ENCODE measurements around the gene DPM1. TPM values are rescaled to one million over a fixed set of nuclear protein-coding genes. Genes with fewer than 3 reads are reported as not detected.
A peak's percentile ranks its signal among the peaks of the same experiment; 100 is the strongest.

DPM1 gene
- total RNA-seq, 1 donor from 2014 or later, result 40.2 TPM

GRCh38 chr20:50921803-50922501 lies 36.4 kb downstream of the DPM1 start:
- no peaks in the 10 kb centered on the region for H3K27me3 ChIP-seq (ENCODE audit: control insufficient read depth in 3 of 3, insufficient read depth in 3 of 3, low read length in 3 of 3)
- H3K27ac ChIP-seq (ENCODE audit: low read depth, low read length), result no peak overlapping the region
- no peaks in the 10 kb centered on the region for H3K9me3 ChIP-seq (ENCODE audit: control insufficient read depth in 3 of 3, low read length in 3 of 3)
- H3K4me3 ChIP-seq (ENCODE audit: low read length in 3 of 3), result no peak overlapping the region
- H3K36me3 ChIP-seq (ENCODE audit: control insufficient read depth in 3 of 3, insufficient read depth in 3 of 3, low read length in 3 of 3), result peaks cover 0 to 9% (median 0%) of the 10 kb centered on the region in 3 donors
- H3K9ac ChIP-seq (ENCODE audit: low read depth in 1 of 3, low read length in 3 of 3), result no peak overlapping the region
- H3K4me1 ChIP-seq (ENCODE audit: control insufficient read depth in 3 of 3, insufficient read depth in 3 of 3, low read length in 3 of 3), result peaks cover 26 to 46% (median 38%) of the 10 kb centered on the region in 3 donors

DNA sequence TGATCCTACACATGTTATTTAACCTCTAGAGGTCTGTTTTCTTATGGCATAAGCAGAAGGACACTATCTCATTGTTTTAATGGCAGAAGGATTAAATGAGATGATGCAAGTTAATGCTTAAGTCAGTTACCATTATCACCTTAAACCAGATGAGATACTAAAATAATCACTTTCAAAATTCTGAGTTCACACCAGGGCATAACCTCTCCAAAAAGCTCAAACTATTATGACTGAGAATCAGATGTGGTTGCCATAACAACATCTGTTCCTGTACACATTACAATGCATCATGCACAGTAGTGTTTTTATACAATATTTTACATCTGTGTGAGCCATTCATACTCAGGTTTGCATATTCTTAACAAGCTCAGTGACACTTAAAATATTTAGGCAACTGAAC lies 37.3 kb downstream of the DPM1 start:
- H3K27me3 ChIP-seq (ENCODE audit: control insufficient read depth in 3 of 3, insufficient read depth in 3 of 3, low read length in 3 of 3), result no peaks in the 10 kb centered on the region
- H3K9ac ChIP-seq (ENCODE audit: low read depth in 1 of 3, low read length in 3 of 3), result no peak overlapping the region
- H3K36me3 ChIP-seq (ENCODE audit: control insufficient read depth in 3 of 3, insufficient read depth in 3 of 3, low read length in 3 of 3), result peaks cover 0 to 9% (median 0%) of the 10 kb centered on the region in 3 donors
- no peak overlapping the region for H3K4me3 ChIP-seq (ENCODE audit: low read length in 3 of 3)
- H3K27ac ChIP-seq (ENCODE audit: low read depth, low read length), result no peak overlapping the region
- H3K4me1 ChIP-seq (ENCODE audit: control insufficient read depth in 3 of 3, insufficient read depth in 3 of 3, low read length in 3 of 3), result peaks cover 35 to 53% (median 47%) of the 10 kb centered on the region in 3 donors
- no peaks in the 10 kb centered on the region for H3K9me3 ChIP-seq (ENCODE audit: control insufficient read depth in 3 of 3, low read length in 3 of 3)

DNA sequence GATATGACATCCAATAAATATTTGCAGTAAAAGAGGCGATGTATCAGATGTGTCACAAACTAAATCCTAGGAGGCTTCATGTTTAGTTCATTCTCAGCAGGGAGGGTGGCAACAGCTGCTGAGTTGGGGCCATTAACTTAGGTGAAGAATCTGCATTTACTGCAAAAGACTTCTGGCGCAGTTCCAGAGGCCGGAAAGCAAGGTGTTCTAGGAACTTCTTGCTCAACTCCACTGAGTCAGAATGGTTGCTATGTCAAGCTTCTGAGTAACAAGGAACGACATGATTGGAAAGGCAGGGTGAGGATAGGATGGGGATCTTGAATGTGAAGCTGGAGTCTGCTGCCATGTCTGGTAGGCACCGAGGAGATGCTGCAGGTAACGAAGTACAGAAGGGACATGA lies 38.8 kb downstream of the DPM1 start:
- Histone ChIP-seq H3K27ac (ENCODE audit: low read depth, low read length) (no peak overlapping the region), H3K9ac (ENCODE audit: low read depth in 1 of 3, low read length in 3 of 3) (no peak overlapping the region), H3K4me3 (ENCODE audit: low read length in 3 of 3) (no peak overlapping the region), H3K36me3 (ENCODE audit: control insufficient read depth in 3 of 3, insufficient read depth in 3 of 3, low read length in 3 of 3) (peaks cover 0 to 9% (median 0%) of the 10 kb centered on the region in 3 donors), H3K9me3 (ENCODE audit: control insufficient read depth in 3 of 3, low read length in 3 of 3) (no peaks in the 10 kb centered on the region), H3K27me3 (ENCODE audit: control insufficient read depth in 3 of 3, insufficient read depth in 3 of 3, low read length in 3 of 3) (no peaks in the 10 kb centered on the region), H3K4me1 (ENCODE audit: control insufficient read depth in 3 of 3, insufficient read depth in 3 of 3, low read length in 3 of 3) (peaks cover 32 to 52% (median 50%) of the 10 kb centered on the region in 3 donors)

DNA sequence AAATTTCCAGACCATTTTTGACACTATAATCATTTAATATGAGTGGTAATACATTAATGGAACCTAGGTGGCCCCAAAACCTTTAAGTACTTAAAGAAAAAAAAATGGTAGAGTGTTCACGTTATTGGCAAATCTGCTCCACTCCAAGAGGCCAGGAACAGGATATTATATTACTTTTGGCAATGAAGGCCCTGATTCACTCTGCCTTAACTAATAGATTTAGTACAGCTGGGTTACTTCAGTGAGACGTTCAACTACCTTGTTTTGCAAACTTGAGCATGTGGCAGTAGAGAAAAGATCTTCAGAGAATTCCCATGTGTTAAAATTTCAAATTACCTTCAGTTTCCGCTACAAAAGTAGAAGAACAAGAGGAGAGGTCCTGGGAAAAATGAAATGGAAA lies 39.9 kb downstream of the DPM1 start:
- H3K4me1 ChIP-seq (ENCODE audit: control insufficient read depth in 3 of 3, insufficient read depth in 3 of 3, low read length in 3 of 3), result peaks cover 34 to 56% (median 53%) of the 10 kb centered on the region in 3 donors

DNA sequence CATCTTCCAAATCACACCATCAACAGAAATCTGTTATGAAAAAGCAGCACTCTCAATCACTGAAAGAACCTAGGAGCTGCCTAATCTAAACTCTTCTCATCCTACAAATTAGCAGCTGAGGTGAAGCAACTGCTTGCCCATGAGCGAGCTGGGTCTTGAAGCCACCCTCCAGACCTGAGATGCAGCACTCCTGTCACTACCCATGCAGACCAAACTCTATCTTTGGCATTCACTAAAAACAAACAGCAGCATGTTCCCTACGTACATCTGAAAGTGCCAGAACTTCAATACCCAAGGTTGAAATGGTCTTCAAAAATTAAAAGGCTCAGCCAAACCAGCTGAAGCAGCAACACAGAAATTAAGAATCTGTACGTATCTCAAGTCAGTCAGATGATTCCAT lies 41.4 kb downstream of the DPM1 start:
- Histone ChIP-seq H3K4me1 (ENCODE audit: control insufficient read depth in 3 of 3, insufficient read depth in 3 of 3, low read length in 3 of 3) (peaks cover 34 to 60% (median 59%) of the 10 kb centered on the region in 3 donors), H3K27ac (ENCODE audit: low read depth, low read length) (no peak overlapping the region)

More for the DNA sequence above, 39.9 kb downstream of the DPM1 start:
- Histone ChIP-seq H3K9me3 (ENCODE audit: control insufficient read depth in 3 of 3, low read length in 3 of 3) (no peaks in the 10 kb centered on the region), H3K4me3 (ENCODE audit: low read length in 3 of 3) (no peak overlapping the region), H3K27me3 (ENCODE audit: control insufficient read depth in 3 of 3, insufficient read depth in 3 of 3, low read length in 3 of 3) (no peaks in the 10 kb centered on the region), H3K9ac (ENCODE audit: low read depth in 1 of 3, low read length in 3 of 3) (no peak overlapping the region), H3K27ac (ENCODE audit: low read depth, low read length) (no peak overlapping the region), H3K36me3 (ENCODE audit: control insufficient read depth in 3 of 3, insufficient read depth in 3 of 3, low read length in 3 of 3) (peaks cover 0 to 7% (median 0%) of the 10 kb centered on the region in 3 donors)

GRCh38 chr20:50916257-50916656 lies 42.1 kb downstream of the DPM1 start:
- peaks cover 32 to 62% (median 57%) of the 10 kb centered on the region in 3 donors for H3K4me1 ChIP-seq (ENCODE audit: control insufficient read depth in 3 of 3, insufficient read depth in 3 of 3, low read length in 3 of 3)
- no peak overlapping the region for H3K4me3 ChIP-seq (ENCODE audit: low read length in 3 of 3)
- peaks cover 0 to 4% (median 0%) of the 10 kb centered on the region in 3 donors for H3K36me3 ChIP-seq (ENCODE audit: control insufficient read depth in 3 of 3, insufficient read depth in 3 of 3, low read length in 3 of 3)
- H3K27ac ChIP-seq (ENCODE audit: low read depth, low read length), result no peak overlapping the region
- H3K9ac ChIP-seq (ENCODE audit: low read depth in 1 of 3, low read length in 3 of 3), result no peak overlapping the region
- no peaks in the 10 kb centered on the region for H3K9me3 ChIP-seq (ENCODE audit: control insufficient read depth in 3 of 3, low read length in 3 of 3)
- H3K27me3 ChIP-seq (ENCODE audit: control insufficient read depth in 3 of 3, insufficient read depth in 3 of 3, low read length in 3 of 3), result no peaks in the 10 kb centered on the region

More for the DNA sequence above, 41.4 kb downstream of the DPM1 start:
- Histone ChIP-seq H3K36me3 (ENCODE audit: control insufficient read depth in 3 of 3, insufficient read depth in 3 of 3, low read length in 3 of 3) (peaks cover 0 to 4% (median 0%) of the 10 kb centered on the region in 3 donors), H3K9me3 (ENCODE audit: control insufficient read depth in 3 of 3, low read length in 3 of 3) (no peaks in the 10 kb centered on the region), H3K27me3 (ENCODE audit: control insufficient read depth in 3 of 3, insufficient read depth in 3 of 3, low read length in 3 of 3) (no peaks in the 10 kb centered on the region), H3K4me3 (ENCODE audit: low read length in 3 of 3) (no peak overlapping the region), H3K9ac (ENCODE audit: low read depth in 1 of 3, low read length in 3 of 3) (no peak overlapping the region)

- Histone ChIP-seq H3K27ac (ENCODE audit: low read depth, low read length) (no peak overlapping the region), H3K36me3 (ENCODE audit: control insufficient read depth in 3 of 3, insufficient read depth in 3 of 3, low read length in 3 of 3) (peaks cover 0 to 4% (median 0%) of the 10 kb centered on the region in 3 donors), H3K9me3 (ENCODE audit: control insufficient read depth in 3 of 3, low read length in 3 of 3) (no peaks in the 10 kb centered on the region), H3K4me3 (ENCODE audit: low read length in 3 of 3) (no peak overlapping the region), H3K27me3 (ENCODE audit: control insufficient read depth in 3 of 3, insufficient read depth in 3 of 3, low read length in 3 of 3) (no peaks in the 10 kb centered on the region), H3K4me1 (ENCODE audit: control insufficient read depth in 3 of 3, insufficient read depth in 3 of 3, low read length in 3 of 3) (peaks cover 32 to 63% (median 54%) of the 10 kb centered on the region in 3 donors), H3K9ac (ENCODE audit: low read depth in 1 of 3, low read length in 3 of 3) (no peak overlapping the region)
These were observed 42.9 kb downstream of the DPM1 start for GRCh38 chr20:50915424-50915823.

- H3K27ac ChIP-seq (ENCODE audit: low read depth, low read length), result peak overlapping the region; percentile 33
- H3K36me3 ChIP-seq (ENCODE audit: control insufficient read depth in 3 of 3, insufficient read depth in 3 of 3, low read length in 3 of 3), result no peaks in the 10 kb centered on the region
- no peak overlapping the region for H3K4me3 ChIP-seq (ENCODE audit: low read length in 3 of 3)
- H3K27me3 ChIP-seq (ENCODE audit: control insufficient read depth in 3 of 3, insufficient read depth in 3 of 3, low read length in 3 of 3), result no peaks in the 10 kb centered on the region
- peaks cover 32 to 56% (median 49%) of the 10 kb centered on the region in 3 donors for H3K4me1 ChIP-seq (ENCODE audit: control insufficient read depth in 3 of 3, insufficient read depth in 3 of 3, low read length in 3 of 3)
- no peak overlapping the region for H3K9ac ChIP-seq (ENCODE audit: low read depth in 1 of 3, low read length in 3 of 3)
- H3K9me3 ChIP-seq (ENCODE audit: control insufficient read depth in 3 of 3, low read length in 3 of 3), result no peaks in the 10 kb centered on the region
These were observed 44.5 kb downstream of the DPM1 start for GRCh38 chr20:50913690-50914375.

DNA sequence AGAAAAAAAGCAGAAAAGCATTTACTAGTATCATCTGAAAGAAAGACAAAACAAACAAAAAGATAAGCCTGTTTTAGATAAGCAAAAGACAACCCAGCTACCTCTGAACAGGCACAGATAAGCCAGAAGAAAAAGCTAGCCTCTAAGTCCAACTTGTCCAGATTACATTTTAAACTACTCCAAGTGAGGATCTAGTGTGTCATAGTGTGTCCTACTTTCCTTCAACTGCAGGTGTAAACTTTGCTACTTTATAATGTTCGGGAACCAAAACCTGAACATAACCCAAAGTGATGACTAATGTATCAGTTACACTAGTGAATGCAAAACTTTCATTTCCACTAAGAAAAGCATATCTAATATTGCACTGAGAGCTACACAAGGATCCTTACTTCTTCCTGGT lies 46.6 kb downstream of the DPM1 start:
- H3K27ac ChIP-seq (ENCODE audit: low read depth, low read length), result no peak overlapping the region

GRCh38 chr20:50911030-50911429 lies 47.3 kb downstream of the DPM1 start:
- H3K4me1 ChIP-seq (ENCODE audit: control insufficient read depth in 3 of 3, insufficient read depth in 3 of 3, low read length in 3 of 3), result peaks cover 17 to 32% (median 29%) of the 10 kb centered on the region in 3 donors
- no peak overlapping the region for H3K9ac ChIP-seq (ENCODE audit: low read depth in 1 of 3, low read length in 3 of 3)
- no peaks in the 10 kb centered on the region for H3K9me3 ChIP-seq (ENCODE audit: control insufficient read depth in 3 of 3, low read length in 3 of 3)
- H3K36me3 ChIP-seq (ENCODE audit: control insufficient read depth in 3 of 3, insufficient read depth in 3 of 3, low read length in 3 of 3), result no peaks in the 10 kb centered on the region
- H3K27me3 ChIP-seq (ENCODE audit: control insufficient read depth in 3 of 3, insufficient read depth in 3 of 3, low read length in 3 of 3), result no peaks in the 10 kb centered on the region
- no peak overlapping the region for H3K4me3 ChIP-seq (ENCODE audit: low read length in 3 of 3)
- no peak overlapping the region for H3K27ac ChIP-seq (ENCODE audit: low read depth, low read length)

More for the DNA sequence above, 46.6 kb downstream of the DPM1 start:
- no peaks in the 10 kb centered on the region for H3K27me3 ChIP-seq (ENCODE audit: control insufficient read depth in 3 of 3, insufficient read depth in 3 of 3, low read length in 3 of 3)
- H3K9ac ChIP-seq (ENCODE audit: low read depth in 1 of 3, low read length in 3 of 3), result no peak overlapping the region
- H3K4me1 ChIP-seq (ENCODE audit: control insufficient read depth in 3 of 3, insufficient read depth in 3 of 3, low read length in 3 of 3), result peaks cover 23 to 37% (median 36%) of the 10 kb centered on the region in 3 donors
- no peaks in the 10 kb centered on the region for H3K36me3 ChIP-seq (ENCODE audit: control insufficient read depth in 3 of 3, insufficient read depth in 3 of 3, low read length in 3 of 3)
- H3K9me3 ChIP-seq (ENCODE audit: control insufficient read depth in 3 of 3, low read length in 3 of 3), result no peaks in the 10 kb centered on the region
- H3K4me3 ChIP-seq (ENCODE audit: low read length in 3 of 3), result no peak overlapping the region
